Smooth muscle cell (in vitro differentiated cells): ENCODE data around the gene COL6A2. TPM values are rescaled to one million over a fixed set of nuclear protein-coding genes. Genes with fewer than 3 reads are reported as not detected.
"Not testable (repeated sequence)": the region's sequence is repeated elsewhere in the genome, so short reads cannot be mapped to it uniquely, and the experiment has no call there.

Source experiments
- DNase-seq: peaks from one replicate; lab custom pipeline; 2025; ENCODE audit not compliant: unreplicated experiment; lab: John Stamatoyannopoulos, UW
- H2AFZ ChIP-seq: fragments of 200-600 bp; sonication (generic); 2 replicates; pipeline ENCODE4 v1.6.0; 2016; ENCODE audit warnings: antibody characterized with exemption, low read depth, mild to moderate bottlenecking
- H3F3A ChIP-seq: fragments of 200-600 bp; sonication (generic); 2 replicates; pipeline ENCODE4 v1.6.0; 2017; ENCODE audit warnings: antibody characterized with exemption, low read depth
- H3K27ac ChIP-seq: fragments of 200-600 bp; sonication (generic); 2 replicates; pipeline ENCODE4 v1.5.1; 2016; ENCODE audit warnings: low read depth, mild to moderate bottlenecking
- H3K27me3 ChIP-seq: fragments of 200-600 bp; sonication (generic); 2 replicates; pipeline ENCODE4 v1.6.1; 2016; ENCODE audit warnings: low read depth, mild to moderate bottlenecking
- H3K36me3 ChIP-seq: fragments of 200-600 bp; sonication (generic); 2 replicates; pipeline ENCODE4 v1.5.1; 2016; ENCODE audit warnings: low read depth
- H3K4me1 ChIP-seq: fragments of 200-600 bp; sonication (generic); 2 replicates; pipeline ENCODE4 v1.5.1; 2016; ENCODE audit warnings: low read depth
- H3K4me2 ChIP-seq: fragments of 200-600 bp; sonication (generic); 2 replicates; pipeline ENCODE4 v1.6.0; 2016; ENCODE audit warnings: mild to moderate bottlenecking
- H3K4me3 ChIP-seq: fragments of 200-600 bp; sonication (generic); 2 replicates; pipeline ENCODE4 v1.5.1; 2016; ENCODE audit warnings: mild to moderate bottlenecking
- H3K79me2 ChIP-seq: fragments of 200-600 bp; sonication (generic); 2 replicates; pipeline ENCODE4 v1.6.0; 2016; ENCODE audit warnings: low read depth, mild to moderate bottlenecking
- H3K9ac ChIP-seq: fragments of 200-600 bp; sonication (generic); 2 replicates; pipeline ENCODE4 v1.6.0; 2016; ENCODE audit warnings: low read depth
- H3K9me3 ChIP-seq: fragments of 200-600 bp; sonication (generic); replicated peaks from 2 replicates; pipeline ENCODE4 v1.5.1; 2016; ENCODE audit warnings: low read depth
- H4K20me1 ChIP-seq: fragments of 200-600 bp; sonication (generic); 2 replicates; pipeline ENCODE4 v1.6.0; 2016; ENCODE audit warnings: low read depth
- CTCF ChIP-seq: fragments of 200-600 bp; sonication (generic); IDR thresholded peaks from 2 replicates; pipeline ENCODE4 v1.5.1; 2017; ENCODE audit warnings: borderline replicate concordance, mild to moderate bottlenecking, antibody characterized with exemption; ENCODE audit not compliant: insufficient read depth, poor library complexity, severe bottlenecking
- WGBS: methylation state at CpG from one replicate; pipeline ENCODE4 v1.1.7; 2016; ENCODE audit warnings: low lambda C conversion rate; 5-methylcytosine and 5-hydroxymethylcytosine counted together
- polyA plus RNA-seq: library from polyadenylated mRNA; unstranded; fragments of >200 nt; fragmentation: Nextera tagmentation; extraction: Ambion mirVana; gene quantifications from 2 replicates; pipeline ENCODE4 v1.2.1, GENCODE V29; 2016
- total RNA-seq: library from RNA; depleted of rRNA; stranded (reverse); fragments of >200 nt; gene quantifications from 2 replicates; pipeline ENCODE4 v1.2.3, GENCODE V29; 2014

Gene COL6A2
- total and polyA plus RNA-seq, 2 experiments from 2014 or later = 1,570 to 4,089 TPM

GRCh38 chr21:46146856-46147255, 48.9 kb downstream of the COL6A2 start:
- Histone ChIP-seq H3K9me3 (no peaks in the 10 kb centered on the region), H2AFZ (no peak overlapping the region), H3K4me1 (no peaks in the 10 kb centered on the region), H3K27me3 (no peaks in the 10 kb centered on the region), H3F3A (peaks cover 5% of the 10 kb centered on the region), H3K9ac (no peak overlapping the region), H4K20me1 (no peaks in the 10 kb centered on the region), H3K27ac (peak overlapping the region; percentile 1), H3K79me2 (no peaks in the 10 kb centered on the region), H3K4me3 (no peak overlapping the region), H3K4me2 (no peak overlapping the region), H3K36me3 (no peaks in the 10 kb centered on the region)
- peak; percentile 18 for TF ChIP-seq CTCF
- 39% methylated on average over 14 of the region's 14 CpGs for WGBS
- DNase-seq = no peak

- H3K4me1 ChIP-seq, DNase-seq, H4K20me1 ChIP-seq, H3K9ac ChIP-seq, H3K27ac ChIP-seq, H3K4me3 ChIP-seq, H3K9me3 ChIP-seq, H3K27me3 ChIP-seq, H3K36me3 ChIP-seq, H2AFZ ChIP-seq, H3F3A ChIP-seq, H3K79me2 ChIP-seq, H3K4me2 ChIP-seq: not testable (repeated sequence)
- 77% methylated on average over 12 of the region's 12 CpGs for WGBS
- TF ChIP-seq CTCF = peak; percentile 39
These were observed 49.5 kb downstream of the COL6A2 start for GRCh38 chr21:46147429-46147828.

GRCh38 chr21:46148106-46148505, 50.2 kb downstream of the COL6A2 start:
- no peak overlapping the region for H2AFZ ChIP-seq
- no peaks in the 10 kb centered on the region for H3K9me3 ChIP-seq
- H3K4me3 ChIP-seq = no peak overlapping the region
- no peak overlapping the region for H3K27ac ChIP-seq
- no peaks in the 10 kb centered on the region for H3K36me3 ChIP-seq
- peaks cover 3% of the 10 kb centered on the region for H3K4me1 ChIP-seq
- H3K4me2 ChIP-seq = no peak overlapping the region
- DNase-seq = no peak
- H3K27me3 ChIP-seq = no peaks in the 10 kb centered on the region
- no peak overlapping the region for H3K9ac ChIP-seq
- WGBS = 91% methylated on average over 11 of the region's 11 CpGs
- H4K20me1 ChIP-seq = no peaks in the 10 kb centered on the region
- TF ChIP-seq CTCF = no peak
- H3K79me2 ChIP-seq = no peaks in the 10 kb centered on the region
- peaks cover 5% of the 10 kb centered on the region for H3F3A ChIP-seq

- H3K4me3 ChIP-seq = no peak overlapping the region
- no peak for TF ChIP-seq CTCF
- no peak overlapping the region for H3K4me2 ChIP-seq
- no peak overlapping the region for H3K9ac ChIP-seq
- H3K4me1 ChIP-seq = peaks cover 9% of the 10 kb centered on the region
- no peak overlapping the region for H3K27ac ChIP-seq
- H2AFZ ChIP-seq = no peak overlapping the region
- no peaks in the 10 kb centered on the region for H3K36me3 ChIP-seq
- no peak for DNase-seq
- H3K79me2 ChIP-seq = no peaks in the 10 kb centered on the region
- H4K20me1 ChIP-seq = no peaks in the 10 kb centered on the region
- H3K9me3 ChIP-seq = no peaks in the 10 kb centered on the region
- 89% methylated on average over 22 of the region's 22 CpGs for WGBS
- H3K27me3 ChIP-seq = no peaks in the 10 kb centered on the region
- H3F3A ChIP-seq = no peaks in the 10 kb centered on the region
These were observed 51.4 kb downstream of the COL6A2 start for GRCh38 chr21:46149205-46149901.
